GM19240 (cell line): Measurements from ENCODE around the gene DSE.

Source experiments
- DNase-seq: peaks from one replicate; pipeline ENCODE4 v3.0.0; 2011; ENCODE audit warnings: low spot score; ENCODE audit not compliant: insufficient read length

The DSE gene

DNA sequence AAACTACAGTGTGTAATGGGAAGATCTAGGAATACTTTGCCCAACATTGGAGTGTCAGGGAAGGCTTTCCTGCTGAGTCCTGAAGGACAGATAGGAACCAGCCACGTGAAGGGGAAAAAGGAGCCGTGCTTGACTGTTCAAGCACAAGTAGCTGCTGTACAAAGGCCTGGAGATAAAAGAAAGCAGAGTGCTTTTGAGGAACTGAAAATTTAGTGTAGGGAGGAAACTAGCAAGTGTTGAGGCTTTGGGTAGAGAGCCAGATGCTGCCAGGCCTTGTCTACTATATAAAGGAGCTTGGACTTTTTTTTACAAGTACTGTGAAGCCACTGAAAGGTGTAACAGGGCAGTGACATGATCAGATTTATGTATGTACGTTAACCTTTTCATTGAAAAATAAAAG is 39.0 kb downstream of the DSE start:
- DNase-seq, result no peak

GRCh38 chr6:116411284-116411623 is 40.5 kb downstream of the DSE start:
- no peak for DNase-seq

GRCh38 chr6:116412270-116412669 is 41.5 kb downstream of the DSE start:
- no peak for DNase-seq

GRCh38 chr6:116413357-116413756 is 42.6 kb downstream of the DSE start:
- no peak for DNase-seq

- DNase-seq, result no peak
Measured at GRCh38 chr6:116417661-116418060, 46.9 kb downstream of the DSE start.

- no peak for DNase-seq
Measured at GRCh38 chr6:116419069-116419786, 48.5 kb downstream of the DSE start.

- DNase-seq, result no peak
Measured at GRCh38 chr6:116420341-116420740, 49.6 kb downstream of the DSE start.

DNA sequence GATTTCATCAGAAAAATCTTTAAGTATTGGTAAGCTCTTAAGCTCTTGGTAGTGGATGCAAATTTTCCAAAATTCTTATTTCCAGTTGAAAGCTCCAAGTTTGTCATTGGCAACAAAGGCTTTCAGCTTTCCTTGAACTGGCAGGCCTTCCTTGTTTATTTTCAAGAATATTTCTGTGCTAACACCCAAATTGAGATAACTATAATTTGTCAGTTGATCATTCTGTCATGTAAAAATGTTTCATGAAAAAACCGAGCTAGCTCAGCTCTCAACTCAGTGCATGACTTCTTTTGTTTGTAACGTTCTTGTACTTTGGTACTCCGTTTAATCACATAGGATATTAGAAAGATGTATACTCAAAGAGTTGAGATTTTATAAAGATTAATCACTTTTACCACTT is 51.5 kb downstream of the DSE start:
- DNase-seq, result no peak

DNA sequence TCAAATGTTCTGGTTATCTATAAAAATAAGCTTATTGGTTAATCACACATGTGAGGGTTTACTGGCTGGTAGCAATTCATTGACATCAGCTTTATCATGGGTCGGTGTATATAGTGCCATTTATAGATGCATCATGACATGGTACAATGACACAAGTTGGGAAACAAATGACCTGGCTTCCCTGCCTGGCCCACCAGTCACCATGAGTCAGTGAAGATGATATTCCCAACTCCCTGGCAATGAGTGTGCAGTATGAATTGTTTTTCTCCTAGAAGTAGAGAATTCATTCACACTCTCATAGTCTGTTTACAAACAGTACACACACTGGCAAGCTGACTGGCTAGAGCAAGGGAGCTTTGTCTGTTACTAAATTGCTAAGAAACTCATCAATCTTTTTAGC is 53.3 kb downstream of the DSE start:
- DNase-seq, result no peak

DNA sequence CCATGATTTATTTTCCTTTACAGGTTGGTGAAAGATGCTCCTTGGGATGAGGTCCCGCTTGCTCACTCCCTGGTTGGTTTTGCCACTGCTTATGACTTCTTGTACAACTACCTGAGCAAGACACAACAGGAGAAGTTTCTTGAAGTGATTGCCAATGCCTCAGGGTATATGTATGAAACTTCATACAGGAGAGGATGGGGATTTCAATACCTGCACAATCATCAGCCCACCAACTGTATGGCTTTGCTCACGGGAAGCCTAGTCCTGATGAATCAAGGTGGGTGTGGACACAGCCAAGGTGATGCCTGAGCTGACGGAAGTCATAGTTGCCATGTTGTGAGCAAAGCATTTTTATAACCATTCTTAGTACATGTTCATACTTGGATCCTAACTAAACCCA is 55.8 kb downstream of the DSE start:
- DNase-seq, result no peak

GRCh38 chr6:116429111-116429510 is 58.4 kb downstream of the DSE start:
- DNase-seq, result no peak

DNA sequence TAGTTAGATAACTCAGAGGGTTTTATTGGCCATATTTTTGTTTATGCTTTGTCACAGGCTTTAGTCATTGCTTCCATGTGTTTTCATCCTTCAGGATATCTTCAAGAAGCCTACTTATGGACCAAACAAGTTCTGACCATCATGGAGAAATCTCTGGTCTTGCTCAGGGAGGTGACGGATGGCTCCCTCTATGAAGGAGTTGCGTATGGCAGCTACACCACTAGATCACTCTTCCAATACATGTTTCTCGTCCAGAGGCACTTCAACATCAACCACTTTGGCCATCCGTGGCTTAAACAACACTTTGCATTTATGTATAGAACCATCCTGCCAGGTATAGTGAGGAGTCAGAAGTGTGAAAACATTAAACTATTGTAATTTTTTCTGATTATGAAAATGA is 60.1 kb downstream of the DSE start:
- DNase-seq, result no peak

- no peak for DNase-seq
Measured at GRCh38 chr6:116431964-116432595, 61.3 kb downstream of the DSE start.

DNA sequence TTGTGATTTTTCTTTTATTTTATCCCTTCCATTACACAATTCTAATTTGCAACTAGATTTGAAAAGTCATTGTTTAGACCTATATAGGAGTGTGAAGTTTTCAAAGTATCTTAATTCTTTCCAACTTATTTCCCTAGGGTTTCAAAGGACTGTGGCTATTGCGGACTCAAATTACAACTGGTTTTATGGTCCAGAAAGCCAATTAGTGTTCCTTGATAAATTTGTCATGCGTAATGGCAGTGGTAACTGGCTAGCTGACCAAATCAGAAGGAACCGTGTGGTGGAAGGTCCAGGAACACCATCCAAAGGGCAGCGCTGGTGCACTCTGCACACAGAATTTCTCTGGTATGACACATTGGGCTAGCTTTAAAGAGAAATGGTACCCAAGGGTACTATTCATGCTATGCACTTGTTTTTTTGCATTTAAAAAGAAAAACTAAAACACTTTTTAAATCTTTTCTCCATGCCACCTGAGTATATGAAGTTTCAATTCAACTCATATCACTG is 62.5 kb downstream of the DSE start:
- DNase-seq, result no peak

DNA sequence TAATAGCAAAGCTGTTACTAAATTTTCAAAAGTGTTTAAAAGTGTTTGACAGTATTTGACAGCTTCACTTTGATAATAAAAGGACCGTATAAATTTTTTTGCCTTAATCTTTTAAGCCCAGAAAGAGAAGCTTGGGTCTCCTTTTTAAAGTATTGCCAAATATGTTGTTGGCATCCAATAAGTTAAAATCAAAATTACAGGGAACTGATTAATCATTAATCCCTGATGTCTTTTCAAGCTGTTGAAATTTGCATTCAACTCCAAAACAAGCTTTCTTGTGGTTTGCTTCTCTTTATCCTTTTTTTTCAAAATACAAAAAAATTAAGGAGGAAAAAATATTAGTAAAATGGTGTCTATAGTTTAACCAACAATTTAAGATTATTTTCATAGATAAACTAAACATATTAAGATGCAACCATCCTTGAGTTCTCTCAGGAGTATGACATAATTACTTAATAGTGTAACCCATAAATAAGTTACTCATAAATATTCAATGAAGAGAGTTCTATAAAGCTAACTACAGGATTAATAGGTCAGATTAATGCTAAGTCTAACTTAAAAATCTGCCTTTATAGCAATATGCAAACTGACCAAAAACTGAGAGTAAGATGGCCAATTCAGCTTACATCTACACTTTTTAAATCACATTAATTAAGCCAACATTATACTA is 63.4 kb downstream of the DSE start:
- DNase-seq, result no peak

DNA sequence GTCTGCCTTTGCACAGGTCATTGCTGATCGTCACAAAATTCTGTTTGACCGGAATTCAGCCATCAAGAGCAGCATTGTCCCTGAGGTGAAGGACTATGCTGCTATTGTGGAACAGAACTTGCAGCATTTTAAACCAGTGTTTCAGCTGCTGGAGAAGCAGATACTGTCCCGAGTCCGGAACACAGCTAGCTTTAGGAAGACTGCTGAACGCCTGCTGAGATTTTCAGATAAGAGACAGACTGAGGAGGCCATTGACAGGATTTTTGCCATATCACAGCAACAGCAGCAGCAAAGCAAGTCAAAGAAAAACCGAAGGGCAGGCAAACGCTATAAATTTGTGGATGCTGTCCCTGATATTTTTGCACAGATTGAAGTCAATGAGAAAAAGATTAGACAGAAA is 65.8 kb downstream of the DSE start:
- DNase-seq, result no peak

- DNase-seq, result no peak
Measured at GRCh38 chr6:116437656-116438055, 66.9 kb downstream of the DSE start.

DNA sequence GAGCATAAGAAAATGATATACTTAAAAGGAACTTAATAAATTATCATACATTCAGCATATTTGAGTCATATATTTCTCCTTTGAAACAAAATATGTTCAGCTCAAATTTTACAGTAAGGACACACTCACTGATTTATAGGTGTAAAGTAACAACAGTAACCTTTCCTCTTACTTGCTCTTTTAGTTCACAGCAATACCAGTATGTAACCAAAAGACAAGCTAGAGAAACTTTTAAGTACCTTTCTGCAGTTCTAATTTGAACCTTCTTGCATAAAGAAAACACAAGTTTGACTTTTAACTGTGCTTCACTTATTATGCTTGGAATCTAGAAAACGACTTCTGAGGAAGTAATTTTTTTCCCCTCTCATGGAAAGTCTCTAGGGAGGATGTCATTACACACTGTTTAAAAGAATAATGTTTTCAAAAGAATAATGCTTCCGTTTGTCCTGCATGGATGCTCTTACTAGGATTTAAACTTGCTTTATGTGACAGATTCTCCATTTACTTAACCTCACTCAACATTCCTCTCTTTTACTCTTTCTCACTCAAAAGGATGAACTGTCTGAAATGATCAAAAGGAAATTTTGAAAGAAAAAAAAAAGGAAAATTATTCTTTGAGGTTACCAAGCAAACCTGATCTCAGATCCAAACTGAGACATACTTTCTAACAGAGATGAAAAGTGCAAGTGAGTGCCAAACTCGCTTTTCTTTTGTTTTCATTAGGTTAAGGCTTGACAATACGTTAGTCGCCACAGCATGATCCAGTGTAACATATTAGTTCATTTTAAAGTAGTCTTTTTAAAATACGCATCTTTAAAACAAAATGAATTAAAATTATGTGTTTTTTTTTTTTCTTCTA is 68.1 kb downstream of the DSE start:
- no peak for DNase-seq

GRCh38 chr6:116439522-116440051 is 68.8 kb downstream of the DSE start:
- DNase-seq, result no peak

- no peak for DNase-seq
Measured at GRCh38 chr6:116443105-116443504, 72.4 kb downstream of the DSE start.

DNA sequence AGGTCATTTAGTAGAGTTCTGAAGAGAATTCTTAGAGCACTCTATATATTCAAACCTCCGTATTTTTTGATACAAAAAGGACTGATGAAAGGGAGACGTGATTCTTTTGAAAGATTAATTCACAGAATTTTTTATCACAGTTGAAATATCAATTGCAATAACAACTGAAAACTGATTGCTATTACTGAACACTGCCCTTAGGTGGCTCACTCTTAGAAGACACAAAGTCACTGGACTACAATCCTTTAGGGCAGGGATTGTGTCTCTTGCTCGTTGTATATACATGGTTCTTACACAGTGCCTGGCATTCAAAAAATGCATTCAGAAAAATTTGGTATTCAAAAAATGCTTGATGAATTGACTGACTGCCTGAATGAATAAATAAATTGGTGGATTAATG is 73.3 kb downstream of the DSE start:
- no peak for DNase-seq

GRCh38 chr6:116444575-116444974 is 73.8 kb downstream of the DSE start:
- DNase-seq, result no peak
